ENCODE measurements around the gene PSMC3IP. TPM values are rescaled to one million over a fixed set of nuclear protein-coding genes. Genes with fewer than 3 reads are reported as not detected.

PSMC3IP gene
- polyA plus RNA-seq, 3 donors: 1.2 TPM; not detected in 2

GRCh38 chr17:42607769-42608168 lies 30.2 kb upstream of the PSMC3IP start:
- 83% methylated on average over 1 of the region's 3 CpGs for WGBS (ENCODE audit: insufficient coverage)
- TF ChIP-seq, protein P1, sequence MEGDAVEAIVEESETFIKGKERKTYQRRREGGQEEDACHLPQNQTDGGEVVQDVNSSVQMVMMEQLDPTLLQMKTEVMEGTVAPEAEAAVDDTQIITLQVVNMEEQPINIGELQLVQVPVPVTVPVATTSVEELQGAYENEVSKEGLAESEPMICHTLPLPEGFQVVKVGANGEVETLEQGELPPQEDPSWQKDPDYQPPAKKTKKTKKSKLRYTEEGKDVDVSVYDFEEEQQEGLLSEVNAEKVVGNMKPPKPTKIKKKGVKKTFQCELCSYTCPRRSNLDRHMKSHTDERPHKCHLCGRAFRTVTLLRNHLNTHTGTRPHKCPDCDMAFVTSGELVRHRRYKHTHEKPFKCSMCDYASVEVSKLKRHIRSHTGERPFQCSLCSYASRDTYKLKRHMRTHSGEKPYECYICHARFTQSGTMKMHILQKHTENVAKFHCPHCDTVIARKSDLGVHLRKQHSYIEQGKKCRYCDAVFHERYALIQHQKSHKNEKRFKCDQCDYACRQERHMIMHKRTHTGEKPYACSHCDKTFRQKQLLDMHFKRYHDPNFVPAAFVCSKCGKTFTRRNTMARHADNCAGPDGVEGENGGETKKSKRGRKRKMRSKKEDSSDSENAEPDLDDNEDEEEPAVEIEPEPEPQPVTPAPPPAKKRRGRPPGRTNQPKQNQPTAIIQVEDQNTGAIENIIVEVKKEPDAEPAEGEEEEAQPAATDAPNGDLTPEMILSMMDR (IDR thresholded peaks at IDR 0.05): no peak

DNA sequence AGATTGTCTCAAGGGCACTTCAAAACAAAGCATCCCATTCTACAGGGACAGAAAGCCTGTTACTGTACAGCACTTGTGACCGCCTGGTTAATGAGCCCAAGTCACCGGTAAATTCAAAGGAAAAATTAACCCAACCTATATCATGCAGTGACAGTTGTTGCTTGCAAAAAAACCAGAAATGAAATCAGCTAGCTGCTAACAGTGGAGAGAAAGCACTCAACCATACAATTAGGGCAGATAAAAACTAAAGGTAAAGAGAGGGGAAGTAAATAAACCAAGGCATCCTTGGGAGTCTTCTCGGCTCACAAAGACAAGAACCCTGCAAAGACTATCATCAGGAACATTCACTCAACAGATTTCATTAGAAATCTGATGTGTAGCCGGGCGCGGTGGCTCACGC lies 25.8 kb upstream of the PSMC3IP start:
- H3K9ac ChIP-seq (ENCODE audit: insufficient read depth, low read length, poor library complexity, severe bottlenecking): no peak overlapping the region
- no peaks in the 10 kb centered on the region for H3K27me3 ChIP-seq (ENCODE audit: control insufficient read depth in 2 of 2, insufficient read depth in 2 of 2, low read length in 2 of 2)
- no peak overlapping the region for H2AFZ ChIP-seq (ENCODE audit: insufficient read depth, low read depth, low read length, poor library complexity, severe bottlenecking)
- no peak for DNase-seq
- H3K36me3 ChIP-seq (replicated peaks in 1 of 2; ENCODE audit: control insufficient read depth in 1 of 2, insufficient read depth in 2 of 2, low read length in 2 of 2): peaks cover 13 to 26% of the 10 kb centered on the region in 2 donors
- no peak overlapping the region for H3K4me3 ChIP-seq (replicated peaks in 1 of 3; ENCODE audit: low read depth in 2 of 3, low read length in 3 of 3)
- peaks cover 100% of the 10 kb centered on the region for H4K20me1 ChIP-seq (ENCODE audit: insufficient read depth, low read length)
- Mint-ChIP-seq H3K27me3 (ENCODE audit: low read depth in 3 of 3) (no peaks in the 10 kb centered on the region), H3K36me3 (peaks cover 26 to 44% of the 10 kb centered on the region in 2 donors), H3K4me3 (no peak overlapping the region), H3K4me1 (peaks cover 21% of the 10 kb centered on the region), H3K9me3 (peaks cover 0 to 2% (median 0%) of the 10 kb centered on the region in 7 donors), H3K27ac (no peak overlapping the region)
- no peaks in the 10 kb centered on the region for H3K9me3 ChIP-seq (replicated peaks in 1 of 2; ENCODE audit: control insufficient read depth in 1 of 2, insufficient read depth in 1 of 2, low read length in 2 of 2)
- TF ChIP-seq, protein P1 (IDR thresholded peaks at IDR 0.05): no peak
- H3K4me1 ChIP-seq (ENCODE audit: control insufficient read depth in 1 of 2, insufficient read depth in 2 of 2, low read length in 2 of 2): peaks cover 15 to 18% of the 10 kb centered on the region in 2 donors
- 100% methylated on average over 5 of the region's 7 CpGs for WGBS (ENCODE audit: insufficient coverage)
- no peak overlapping the region for H3K4me2 ChIP-seq (replicated peaks; ENCODE audit: extremely low read depth, low read length, poor library complexity, severe bottlenecking)
- no peak overlapping the region for H3K27ac ChIP-seq (ENCODE audit: low read depth in 1 of 2, low read length in 2 of 2)
- intact Hi-C loops (cut with micrococcal nuclease): no loop called here
- peaks cover 95% of the 10 kb centered on the region for H3K79me2 ChIP-seq (ENCODE audit: insufficient read depth, low read length)

More at GRCh38 chr17:42607769-42608168, 30.2 kb upstream of the PSMC3IP start:
- Histone ChIP-seq H3K4me2 (replicated peaks; ENCODE audit: extremely low read depth, low read length, poor library complexity, severe bottlenecking) (peak overlapping the region; percentile 86), H3K79me2 (ENCODE audit: insufficient read depth, low read length) (peaks cover 68% of the 10 kb centered on the region), H3K4me3 (replicated peaks in 1 of 3; ENCODE audit: low read depth in 2 of 3, low read length in 3 of 3) (peak overlapping the region in 1 of 3 experiments; percentile 92), H3K4me1 (ENCODE audit: control insufficient read depth in 1 of 2, insufficient read depth in 2 of 2, low read length in 2 of 2) (peaks cover 21 to 32% of the 10 kb centered on the region in 2 donors), H2AFZ (ENCODE audit: insufficient read depth, low read depth, low read length, poor library complexity, severe bottlenecking) (no peak overlapping the region), H3K36me3 (replicated peaks in 1 of 2; ENCODE audit: control insufficient read depth in 1 of 2, insufficient read depth in 2 of 2, low read length in 2 of 2) (peaks cover 12 to 30% of the 10 kb centered on the region in 2 donors), H3K27me3 (ENCODE audit: control insufficient read depth in 2 of 2, insufficient read depth in 2 of 2, low read length in 2 of 2) (no peaks in the 10 kb centered on the region), H3K27ac (ENCODE audit: low read depth in 1 of 2, low read length in 2 of 2) (no peak overlapping the region), H3K9ac (ENCODE audit: insufficient read depth, low read length, poor library complexity, severe bottlenecking) (peak overlapping the region; percentile 91), H4K20me1 (ENCODE audit: insufficient read depth, low read length) (peaks cover 64% of the 10 kb centered on the region), H3K9me3 (replicated peaks in 1 of 2; ENCODE audit: control insufficient read depth in 1 of 2, insufficient read depth in 1 of 2, low read length in 2 of 2) (no peaks in the 10 kb centered on the region)
- Mint-ChIP-seq H3K4me3 (peak overlapping the region in 1 of 2 donors; percentile 100), H3K27ac (peak overlapping the region in 1 of 7 donors; percentile 84), H3K27me3 (ENCODE audit: low read depth in 3 of 3) (peaks cover 0 to 1% (median 0%) of the 10 kb centered on the region in 3 donors), H3K4me1 (peaks cover 31% of the 10 kb centered on the region), H3K9me3 (peaks cover 0 to 2% (median 0%) of the 10 kb centered on the region in 7 donors), H3K36me3 (peaks cover 24 to 36% of the 10 kb centered on the region in 2 donors)
- intact Hi-C loops (cut with micrococcal nuclease): loop anchor here (2.0 to 5.0 kb wide), 2 partner anchors 40 to 69 kb away; partner anchors contain the start of genes MLX (in 1 of the 2) and PLEKHH3 (in 1 of the 2)
- DNase-seq: no peak

Measured in CD14-positive monocyte (primary cell).